T-helper 1 cell treated with Interleukin-12 subunit alpha and Interleukin-12 subunit beta and Interleukin-4 antibody, amounts not matched to agents 30 ng/mL and 1 ng/mL, for 36 hours (primary cell): Measurements from ENCODE around the gene SBK1. TPM values are rescaled to one million over a fixed set of nuclear protein-coding genes. Genes with fewer than 3 reads are reported as not detected.

Source experiments
- intact Hi-C: fragments of 100-400 bp; cut with micrococcal nuclease; formaldehyde crosslinking; loops from one replicate; pipeline ENCODE4 v1.15.1; 2024
- total RNA-seq: library from RNA; stranded (reverse); gene quantifications from 2 replicates; pipeline ENCODE4 v1.2.3, GENCODE V29; 2022

SBK1 gene
- total RNA-seq, 1 donor from 2014 or later = 4.4 TPM

GRCh38 chr16:28301620-28302019 is 9.3 kb downstream of the SBK1 start:
- intact Hi-C loops = no loop called here

GRCh38 chr16:28303132-28303531 is 10.8 kb downstream of the SBK1 start:
- intact Hi-C loops = no loop called here

- intact Hi-C loops = no loop called here
These were observed 11.9 kb downstream of the SBK1 start for GRCh38 chr16:28304214-28304613.

GRCh38 chr16:28307936-28308335 is 15.6 kb downstream of the SBK1 start:
- intact Hi-C loops = no loop called here

- intact Hi-C loops = no loop called here
These were observed 16.7 kb downstream of the SBK1 start for GRCh38 chr16:28308794-28309584.

GRCh38 chr16:28309811-28310311 is 17.5 kb downstream of the SBK1 start:
- intact Hi-C loops = loop anchor here (1.0 to 5.0 kb wide), 2 partner anchors 18 to 168 kb away; partner anchors contain the start of gene SBK1

GRCh38 chr16:28310796-28311195 is 18.5 kb downstream of the SBK1 start:
- intact Hi-C loops = loop anchor here (1.0 to 5.0 kb wide), 2 partner anchors 18 to 168 kb away; partner anchors contain the start of gene SBK1

GRCh38 chr16:28311413-28311812 is 19.1 kb downstream of the SBK1 start:
- intact Hi-C loops = loop anchor here (5.0 kb wide), 1 partner anchor 169 kb away; no protein-coding TSS in a partner anchor

- intact Hi-C loops = loop anchor here (5.0 kb wide), 1 partner anchor 170 kb away; no protein-coding TSS in a partner anchor
These were observed 19.6 kb downstream of the SBK1 start for GRCh38 chr16:28311913-28312312.

- intact Hi-C loops = loop anchor here (5.0 kb wide), 1 partner anchor 170 kb away; no protein-coding TSS in a partner anchor
These were observed 20.0 kb downstream of the SBK1 start for GRCh38 chr16:28312327-28312726.

GRCh38 chr16:28313587-28313986 is 21.3 kb downstream of the SBK1 start:
- intact Hi-C loops = loop anchor here (5.0 kb wide), 1 partner anchor 171 kb away; no protein-coding TSS in a partner anchor

GRCh38 chr16:28316054-28316453 is 23.7 kb downstream of the SBK1 start:
- intact Hi-C loops = loop anchor here (2.0 to 5.0 kb wide), 2 partner anchors 236 to 343 kb away; partner anchors contain the start of gene SGF29

- intact Hi-C loops = loop anchor here (1.0 to 5.0 kb wide), 3 partner anchors 40 to 344 kb away; partner anchors contain the start of gene SGF29
These were observed 24.9 kb downstream of the SBK1 start for GRCh38 chr16:28317040-28317880.

GRCh38 chr16:28318042-28318744 is 25.9 kb downstream of the SBK1 start:
- intact Hi-C loops = loop anchor here (5.0 kb wide), 1 partner anchor 234 kb away; the partner anchor contains the start of gene SGF29

GRCh38 chr16:28319476-28320022 is 27.2 kb downstream of the SBK1 start:
- intact Hi-C loops = loop anchor here (5.0 kb wide), 1 partner anchor 233 kb away; the partner anchor contains the start of gene SGF29

- intact Hi-C loops = no loop called here
These were observed 27.8 kb downstream of the SBK1 start for GRCh38 chr16:28320023-28320561.

GRCh38 chr16:28320741-28321140 is 28.4 kb downstream of the SBK1 start:
- intact Hi-C loops = no loop called here

- intact Hi-C loops = no loop called here
These were observed 29.5 kb downstream of the SBK1 start for GRCh38 chr16:28321700-28322411.

GRCh38 chr16:28324235-28324886 is 32.0 kb downstream of the SBK1 start:
- intact Hi-C loops = no loop called here
